ENCODE data around the gene DNAJC5. TPM values are rescaled to one million over a fixed set of nuclear protein-coding genes. Genes with fewer than 3 reads are reported as not detected.

The DNAJC5 gene
- total and polyA plus RNA-seq, 9 of the 15 experiments (the other 6 are each of a cell fraction or from before 2014, with no cell fraction given), result 0.95 to 42.8 (median 23.4) TPM

DNA sequence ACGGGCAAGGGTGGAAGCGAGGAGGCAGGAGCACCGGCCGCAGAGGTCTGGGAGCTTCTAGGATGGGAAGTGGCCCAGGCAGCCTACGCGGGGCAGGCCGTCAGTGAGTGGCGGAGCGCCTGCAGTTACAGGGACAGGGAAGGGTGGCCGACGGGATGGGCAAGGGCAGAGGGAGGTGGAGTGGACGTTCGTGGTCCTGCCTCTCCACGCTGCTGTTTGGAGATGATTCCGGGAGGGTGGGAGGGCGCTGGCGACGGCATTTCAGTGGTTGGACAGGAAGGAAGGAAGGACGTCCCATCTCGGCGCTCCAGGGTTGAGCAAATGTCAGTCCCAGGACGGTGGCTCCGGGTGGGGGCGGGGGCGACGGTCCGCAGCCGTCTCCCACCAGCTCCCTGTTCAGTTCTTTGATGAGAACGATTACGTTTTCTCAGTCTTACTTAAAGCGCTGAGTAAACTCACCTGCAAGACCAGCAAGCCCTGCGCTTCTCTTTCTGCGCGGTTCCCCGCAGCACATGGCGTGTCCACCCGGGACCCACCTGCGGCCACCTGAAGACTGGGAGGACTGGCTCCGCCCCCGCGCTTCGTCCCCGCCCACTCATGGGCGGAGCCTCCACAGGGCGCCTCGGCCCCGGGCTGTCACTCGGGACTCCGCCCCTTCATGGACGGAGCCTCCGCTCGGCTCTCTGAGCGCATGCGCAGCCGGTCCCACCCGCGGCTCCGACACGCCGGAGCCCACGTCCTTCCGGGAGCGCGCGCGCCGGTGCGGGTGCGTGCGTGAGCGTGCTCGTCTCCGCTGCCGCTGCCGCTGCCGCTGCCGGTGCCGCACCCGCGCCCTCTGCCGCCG is at the start of gene DNAJC5 (continued):
- TF ChIP-seq, protein P1, sequence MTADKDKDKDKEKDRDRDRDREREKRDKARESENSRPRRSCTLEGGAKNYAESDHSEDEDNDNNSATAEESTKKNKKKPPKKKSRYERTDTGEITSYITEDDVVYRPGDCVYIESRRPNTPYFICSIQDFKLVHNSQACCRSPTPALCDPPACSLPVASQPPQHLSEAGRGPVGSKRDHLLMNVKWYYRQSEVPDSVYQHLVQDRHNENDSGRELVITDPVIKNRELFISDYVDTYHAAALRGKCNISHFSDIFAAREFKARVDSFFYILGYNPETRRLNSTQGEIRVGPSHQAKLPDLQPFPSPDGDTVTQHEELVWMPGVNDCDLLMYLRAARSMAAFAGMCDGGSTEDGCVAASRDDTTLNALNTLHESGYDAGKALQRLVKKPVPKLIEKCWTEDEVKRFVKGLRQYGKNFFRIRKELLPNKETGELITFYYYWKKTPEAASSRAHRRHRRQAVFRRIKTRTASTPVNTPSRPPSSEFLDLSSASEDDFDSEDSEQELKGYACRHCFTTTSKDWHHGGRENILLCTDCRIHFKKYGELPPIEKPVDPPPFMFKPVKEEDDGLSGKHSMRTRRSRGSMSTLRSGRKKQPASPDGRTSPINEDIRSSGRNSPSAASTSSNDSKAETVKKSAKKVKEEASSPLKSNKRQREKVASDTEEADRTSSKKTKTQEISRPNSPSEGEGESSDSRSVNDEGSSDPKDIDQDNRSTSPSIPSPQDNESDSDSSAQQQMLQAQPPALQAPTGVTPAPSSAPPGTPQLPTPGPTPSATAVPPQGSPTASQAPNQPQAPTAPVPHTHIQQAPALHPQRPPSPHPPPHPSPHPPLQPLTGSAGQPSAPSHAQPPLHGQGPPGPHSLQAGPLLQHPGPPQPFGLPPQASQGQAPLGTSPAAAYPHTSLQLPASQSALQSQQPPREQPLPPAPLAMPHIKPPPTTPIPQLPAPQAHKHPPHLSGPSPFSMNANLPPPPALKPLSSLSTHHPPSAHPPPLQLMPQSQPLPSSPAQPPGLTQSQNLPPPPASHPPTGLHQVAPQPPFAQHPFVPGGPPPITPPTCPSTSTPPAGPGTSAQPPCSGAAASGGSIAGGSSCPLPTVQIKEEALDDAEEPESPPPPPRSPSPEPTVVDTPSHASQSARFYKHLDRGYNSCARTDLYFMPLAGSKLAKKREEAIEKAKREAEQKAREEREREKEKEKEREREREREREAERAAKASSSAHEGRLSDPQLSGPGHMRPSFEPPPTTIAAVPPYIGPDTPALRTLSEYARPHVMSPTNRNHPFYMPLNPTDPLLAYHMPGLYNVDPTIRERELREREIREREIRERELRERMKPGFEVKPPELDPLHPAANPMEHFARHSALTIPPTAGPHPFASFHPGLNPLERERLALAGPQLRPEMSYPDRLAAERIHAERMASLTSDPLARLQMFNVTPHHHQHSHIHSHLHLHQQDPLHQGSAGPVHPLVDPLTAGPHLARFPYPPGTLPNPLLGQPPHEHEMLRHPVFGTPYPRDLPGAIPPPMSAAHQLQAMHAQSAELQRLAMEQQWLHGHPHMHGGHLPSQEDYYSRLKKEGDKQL (CRISPR knock-in tag; IDR thresholded peaks at IDR 0.05; ENCODE audit: borderline replicate concordance), result no peak
- no peak for TF ChIP-seq PRPF4 (IDR thresholded peaks at IDR 0.05; ENCODE audit: insufficient read depth, low read depth, low read length, poor library complexity, severe bottlenecking)
- TF ChIP-seq SMAD3 (CRISPR knock-in tag; conservative IDR thresholded peaks at IDR 0.05), result no peak
- no peak for TF ChIP-seq FUS (optimal IDR thresholded peaks at IDR 0.05; ENCODE audit: low read depth, low read length)
- no peak for TF ChIP-seq ZBED1 (IDR thresholded peaks at IDR 0.05)
- TF ChIP-seq CSDE1 (IDR thresholded peaks at IDR 0.05), result no peak
- TF ChIP-seq ZNF316 (IDR thresholded peaks at IDR 0.05), result no peak
- no peak for TF ChIP-seq ZNF407 (IDR thresholded peaks at IDR 0.05; ENCODE audit: low read depth)
- no peak for TF ChIP-seq THRAP3 (IDR thresholded peaks at IDR 0.05; ENCODE audit: borderline replicate concordance)
- TF ChIP-seq, protein P2, sequence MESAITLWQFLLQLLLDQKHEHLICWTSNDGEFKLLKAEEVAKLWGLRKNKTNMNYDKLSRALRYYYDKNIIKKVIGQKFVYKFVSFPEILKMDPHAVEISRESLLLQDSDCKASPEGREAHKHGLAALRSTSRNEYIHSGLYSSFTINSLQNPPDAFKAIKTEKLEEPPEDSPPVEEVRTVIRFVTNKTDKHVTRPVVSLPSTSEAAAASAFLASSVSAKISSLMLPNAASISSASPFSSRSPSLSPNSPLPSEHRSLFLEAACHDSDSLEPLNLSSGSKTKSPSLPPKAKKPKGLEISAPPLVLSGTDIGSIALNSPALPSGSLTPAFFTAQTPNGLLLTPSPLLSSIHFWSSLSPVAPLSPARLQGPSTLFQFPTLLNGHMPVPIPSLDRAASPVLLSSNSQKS (CRISPR knock-in tag; IDR thresholded peaks at IDR 0.05), result no peak
- TF ChIP-seq ZEB2 (IDR thresholded peaks at IDR 0.05), result no peak
- no peak for TF ChIP-seq ZFP30 (CRISPR knock-in tag; IDR thresholded peaks at IDR 0.05; ENCODE audit: borderline replicate concordance)
